Measurements from ENCODE around the gene AQP4. TPM values are rescaled to one million over a fixed set of nuclear protein-coding genes. Genes with fewer than 3 reads are reported as not detected.

Gene AQP4
- total RNA-seq (ENCODE audit: insufficient read depth, low replicate concordance), result 5.1 TPM

GRCh38 chr18:26865557-26865956, at the start of gene AQP4:
Gene AQP4, minus strand, starts transcription at chr18:26865707. Its CDS starts 18 bp downstream, at chr18:26865689.
- DNase-seq (ENCODE audit: low spot score), result peak; percentile 7

GRCh38 chr18:26911840-26912239, 46.3 kb upstream of the AQP4 start:
- DNase-seq (ENCODE audit: low spot score), result no peak

GRCh38 chr18:26909599-26910290, 44.2 kb upstream of the AQP4 start:
- no peak for DNase-seq (ENCODE audit: low spot score)

GRCh38 chr18:26908906-26909305, 43.4 kb upstream of the AQP4 start:
- DNase-seq (ENCODE audit: low spot score), result no peak

- no peak for DNase-seq (ENCODE audit: low spot score)
Observed at GRCh38 chr18:26902291-26902690, 36.8 kb upstream of the AQP4 start.

- DNase-seq (ENCODE audit: low spot score), result no peak
Observed at GRCh38 chr18:26901020-26901419, 35.5 kb upstream of the AQP4 start.

- no peak for DNase-seq (ENCODE audit: low spot score)
Observed at GRCh38 chr18:26894426-26894825, 28.9 kb upstream of the AQP4 start.

GRCh38 chr18:26893996-26894395, 28.5 kb upstream of the AQP4 start:
- no peak for DNase-seq (ENCODE audit: low spot score)

- DNase-seq (ENCODE audit: low spot score), result no peak
Observed at GRCh38 chr18:26888259-26888658, 22.8 kb upstream of the AQP4 start.

GRCh38 chr18:26875040-26875654, 9.6 kb upstream of the AQP4 start:
- DNase-seq (ENCODE audit: low spot score), result no peak

- DNase-seq (ENCODE audit: low spot score), result no peak
Observed at GRCh38 chr18:26874283-26874682, 8.8 kb upstream of the AQP4 start.

- no peak for DNase-seq (ENCODE audit: low spot score)
Observed at GRCh38 chr18:26869640-26870039, 4.1 kb upstream of the AQP4 start.

- peak; percentile 88 for DNase-seq (ENCODE audit: low spot score)
Observed at GRCh38 chr18:26868968-26869586, 3.6 kb upstream of the AQP4 start.

GRCh38 chr18:26867471-26867870, 2.0 kb upstream of the AQP4 start:
- no peak for DNase-seq (ENCODE audit: low spot score)

GRCh38 chr18:26864658-26865057, 849 bp downstream of the AQP4 start:
- DNase-seq (ENCODE audit: low spot score), result no peak

GRCh38 chr18:26863921-26864497, 1.5 kb downstream of the AQP4 start:
- DNase-seq (ENCODE audit: low spot score), result no peak

GRCh38 chr18:26863122-26863879, 2.2 kb downstream of the AQP4 start:
- peak; percentile 27 for DNase-seq (ENCODE audit: low spot score)

GRCh38 chr18:26862084-26862483, 3.4 kb downstream of the AQP4 start:
- DNase-seq (ENCODE audit: low spot score), result no peak

- DNase-seq (ENCODE audit: low spot score), result no peak
Observed at GRCh38 chr18:26854292-26854881, 11.1 kb downstream of the AQP4 start.

GRCh38 chr18:26853401-26853800, 12.1 kb downstream of the AQP4 start:
- DNase-seq (ENCODE audit: low spot score), result no peak

GRCh38 chr18:26843760-26844159, 21.7 kb downstream of the AQP4 start:
- DNase-seq (ENCODE audit: low spot score), result no peak
